Activated T-helper 9 cell treated with anti-CD3 and anti-CD28 coated beads, Interleukin-2, amount 50 U/mL, for 16 hours (primary cell): Measurements from ENCODE around the gene MYLK.

Source experiments
- DNase-seq: peaks from one replicate; pipeline ENCODE4 v3.0.0-alpha.2; 2020; ENCODE audit warnings: low read depth

MYLK gene

GRCh38 chr3:123769356-123769743, 114.8 kb downstream of the MYLK start:
- no peak for DNase-seq

DNA sequence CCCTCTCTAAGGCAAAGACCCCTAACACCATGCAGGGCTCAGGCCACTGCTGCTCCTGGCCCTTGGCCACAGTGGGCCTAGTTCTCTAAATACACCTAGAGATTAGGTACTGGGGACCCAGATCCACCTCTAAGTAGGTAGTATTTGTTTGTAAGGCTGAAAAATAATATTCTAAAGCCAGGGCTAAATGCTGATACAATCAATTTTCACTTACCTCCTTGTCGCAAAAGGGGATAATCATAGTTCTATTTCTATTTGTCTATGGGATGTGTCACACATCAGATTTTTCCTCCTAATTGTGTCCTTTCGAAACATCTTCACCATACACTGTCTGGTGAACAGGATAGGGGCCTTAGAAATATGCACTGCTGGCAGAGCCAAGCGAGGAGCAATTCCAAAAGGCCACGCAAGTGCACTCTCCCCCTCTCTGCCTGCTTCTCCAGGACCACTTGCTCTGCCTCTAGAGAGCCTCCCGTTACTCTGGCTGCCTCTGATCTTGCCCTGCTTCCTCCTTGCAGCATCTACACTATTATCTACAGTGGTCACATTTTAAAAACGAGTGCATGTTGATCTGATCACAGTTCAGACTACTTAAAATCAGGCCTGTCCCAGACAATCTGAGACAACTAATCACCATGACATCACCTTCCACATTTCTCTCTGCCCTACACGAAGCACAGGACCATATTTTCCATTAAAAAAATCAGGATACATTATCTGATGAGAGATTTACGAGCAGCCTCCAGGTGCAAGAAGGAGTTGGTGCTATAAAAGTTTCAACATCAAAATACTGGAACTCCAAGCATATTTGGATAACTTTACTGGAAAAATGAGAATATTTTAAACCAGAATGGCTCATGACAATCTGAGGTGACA, 115.4 kb downstream of the MYLK start:
- DNase-seq = no peak

DNA sequence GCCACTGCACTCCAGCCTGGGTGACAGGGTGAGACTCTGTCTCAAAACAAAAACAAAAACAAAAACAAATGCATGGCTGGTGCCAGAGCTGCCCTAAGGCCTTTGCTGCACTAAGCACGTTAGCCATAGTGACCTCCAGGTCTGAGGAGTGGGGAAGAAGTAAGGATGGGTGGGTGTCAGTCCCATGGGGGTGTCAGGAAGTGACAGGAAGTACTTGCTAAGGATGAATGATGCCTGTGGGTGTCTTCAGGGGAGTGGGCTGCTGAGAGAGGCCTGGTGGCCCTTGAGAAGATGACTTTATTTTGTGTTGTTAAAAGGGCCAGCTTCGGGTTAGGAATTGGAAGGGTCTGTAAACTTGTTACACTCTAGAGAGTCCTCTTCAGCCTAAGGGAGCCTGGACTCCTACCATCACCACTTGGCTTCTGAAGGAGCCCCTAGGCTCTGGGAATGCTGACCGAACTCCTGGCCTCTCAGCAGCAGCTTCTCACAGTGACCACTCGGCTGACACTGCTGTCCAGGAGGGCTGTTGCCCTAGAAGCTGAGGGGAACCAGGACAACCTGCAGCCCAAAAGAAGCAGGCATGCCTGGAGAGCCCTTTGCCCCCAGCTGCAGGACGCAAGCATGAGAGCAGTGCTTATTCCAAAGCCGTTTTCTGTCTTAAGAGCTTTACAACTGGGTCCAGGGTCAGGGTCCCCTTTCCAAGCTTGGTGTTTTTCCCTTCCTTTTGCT, 116.4 kb downstream of the MYLK start:
- no peak for DNase-seq

GRCh38 chr3:123767009-123767372, 117.1 kb downstream of the MYLK start:
- DNase-seq = no peak

DNA sequence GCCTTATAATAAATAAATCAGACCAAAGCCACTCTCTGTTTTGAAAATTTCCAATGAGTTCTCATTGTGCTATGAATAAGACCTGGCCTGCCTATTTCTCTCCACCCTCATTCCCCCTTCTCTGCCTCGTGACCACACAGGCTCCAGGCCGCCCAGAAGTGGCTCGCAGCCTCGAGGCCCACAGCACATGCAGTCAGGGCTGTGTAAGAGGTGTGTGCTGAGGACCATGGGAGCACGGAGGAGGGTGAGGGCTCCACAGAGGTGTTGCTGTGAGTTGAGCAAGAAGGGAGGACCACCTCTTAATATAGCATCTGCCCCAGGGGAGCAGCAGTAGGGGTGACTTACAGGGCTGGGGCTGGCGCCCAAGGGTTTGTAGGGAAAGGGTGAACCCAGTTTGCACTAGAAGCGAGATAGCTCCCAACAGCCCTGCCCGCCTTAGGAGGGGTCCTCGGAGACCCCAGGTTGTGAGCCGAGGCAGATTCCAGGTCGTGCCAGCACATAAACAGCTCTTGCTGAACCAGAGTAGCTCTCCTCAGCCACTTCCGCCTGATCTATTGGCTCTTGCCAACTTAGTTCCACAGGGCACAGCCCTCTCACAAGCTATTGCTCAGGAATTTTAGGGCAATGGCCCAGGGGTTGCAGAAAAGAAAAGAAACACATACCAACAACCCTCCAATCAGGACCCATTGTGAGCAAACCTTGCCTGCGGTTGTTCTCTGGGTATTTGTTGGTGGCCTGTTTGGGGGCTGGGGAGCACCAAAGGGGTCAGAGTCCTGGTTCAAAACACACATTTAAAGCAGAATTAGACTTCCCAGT, 117.7 kb downstream of the MYLK start:
- DNase-seq = no peak

DNA sequence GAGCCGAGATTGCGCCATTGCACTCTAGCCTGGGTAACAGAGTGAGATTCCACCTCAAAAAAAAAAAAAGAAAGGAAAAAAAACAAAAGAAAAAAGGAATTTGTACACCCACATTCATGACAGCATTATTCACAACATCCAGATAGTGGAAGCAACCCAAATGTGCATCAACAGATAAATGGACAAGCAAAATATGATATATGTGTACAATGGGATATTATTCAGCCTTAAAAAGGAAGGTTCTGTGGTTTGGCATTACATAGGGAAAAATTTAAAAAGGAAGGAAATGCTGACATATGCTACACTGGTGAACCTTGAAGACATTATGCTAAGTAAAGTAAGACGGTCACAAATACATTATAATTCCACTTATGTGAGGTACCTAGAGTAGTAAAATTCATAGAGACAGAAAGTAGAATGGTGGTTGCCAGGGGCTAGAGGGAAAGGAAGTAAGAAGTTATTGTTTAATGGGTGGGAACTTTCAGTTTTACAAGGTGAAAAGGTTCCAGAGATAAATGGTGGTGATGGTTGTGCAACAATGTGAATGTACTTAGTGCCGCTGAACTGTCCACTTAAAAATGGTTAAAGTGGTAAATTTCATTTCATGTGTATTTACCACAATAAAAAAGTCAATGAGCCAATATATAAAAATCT, 118.5 kb downstream of the MYLK start:
- no peak for DNase-seq

DNA sequence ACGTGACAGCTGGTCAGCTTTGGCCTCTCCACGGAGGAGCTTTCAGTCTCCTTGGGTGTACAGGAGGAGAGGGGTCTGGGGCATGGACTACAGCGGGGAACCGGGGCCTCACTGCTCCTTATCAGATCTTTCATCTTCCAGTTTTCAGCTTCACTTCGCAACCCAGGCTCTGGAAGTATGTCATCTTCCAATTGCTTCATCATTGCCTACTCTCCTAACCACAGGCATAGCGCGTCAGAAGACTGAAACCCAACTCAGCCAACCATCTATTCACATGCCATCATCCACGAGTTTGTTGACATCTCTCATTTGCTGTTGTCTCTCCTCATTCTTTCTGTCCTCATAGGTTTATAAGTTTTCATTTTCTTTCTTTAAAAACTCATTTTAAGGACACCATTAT, 119.5 kb downstream of the MYLK start:
- no peak for DNase-seq

GRCh38 chr3:123762805-123763204, 121.3 kb downstream of the MYLK start:
- no peak for DNase-seq

GRCh38 chr3:123760817-123761216, 123.3 kb downstream of the MYLK start:
- no peak for DNase-seq

DNA sequence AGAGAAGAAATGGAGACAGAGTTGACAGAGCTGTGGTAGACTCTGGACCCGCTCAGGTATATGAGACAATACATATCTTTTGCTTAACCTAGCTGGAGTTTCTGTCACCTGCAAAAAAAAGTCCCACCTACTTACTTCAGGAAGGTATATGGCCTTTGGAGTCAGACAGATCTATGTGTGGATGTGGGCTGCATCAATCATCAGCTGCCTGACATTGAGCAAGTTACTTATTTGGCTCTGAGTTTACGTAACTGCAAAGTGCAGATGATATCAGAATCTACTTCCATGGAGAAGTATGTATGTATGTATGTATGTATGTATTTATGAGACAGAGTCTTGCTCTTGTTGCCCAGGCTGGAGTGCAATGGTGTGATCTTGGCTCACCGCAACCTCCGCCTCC, 124.3 kb downstream of the MYLK start:
- no peak for DNase-seq

GRCh38 chr3:123759311-123759710, 124.8 kb downstream of the MYLK start:
- no peak for DNase-seq

GRCh38 chr3:123758081-123758564, 126.0 kb downstream of the MYLK start:
- no peak for DNase-seq

DNA sequence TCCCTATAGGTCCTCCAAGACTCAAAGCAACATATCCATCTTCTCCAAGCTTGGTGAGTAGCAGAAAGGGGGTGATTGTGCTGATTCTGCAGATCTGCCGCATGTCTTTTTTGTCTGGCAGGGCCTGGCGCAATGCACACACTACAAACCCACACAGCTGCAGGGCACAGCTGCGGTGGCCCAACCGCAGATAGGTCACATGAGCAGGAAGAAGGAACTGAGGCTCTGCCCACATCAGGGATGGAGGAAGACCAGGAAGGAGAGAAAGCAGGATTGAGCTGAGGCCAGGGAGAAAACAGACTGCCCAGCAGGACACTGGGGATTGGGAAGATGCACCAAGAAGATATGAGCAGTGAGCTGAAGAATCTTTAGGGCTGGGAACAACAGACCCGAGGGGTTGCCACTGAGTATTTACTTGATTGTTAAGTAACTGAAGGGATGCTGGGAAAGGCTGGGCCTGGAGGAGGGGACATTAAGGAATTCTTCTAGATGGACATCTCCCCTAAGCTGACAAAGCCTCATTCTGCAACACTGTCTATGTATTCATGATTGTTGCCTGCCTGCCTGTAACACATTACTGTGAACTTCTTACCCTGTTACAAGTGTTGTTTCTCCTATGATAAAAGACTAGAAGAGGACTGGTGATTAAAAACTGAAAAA, 126.7 kb downstream of the MYLK start:
- no peak for DNase-seq

GRCh38 chr3:123755501-123755900, 128.6 kb downstream of the MYLK start:
- no peak for DNase-seq

DNA sequence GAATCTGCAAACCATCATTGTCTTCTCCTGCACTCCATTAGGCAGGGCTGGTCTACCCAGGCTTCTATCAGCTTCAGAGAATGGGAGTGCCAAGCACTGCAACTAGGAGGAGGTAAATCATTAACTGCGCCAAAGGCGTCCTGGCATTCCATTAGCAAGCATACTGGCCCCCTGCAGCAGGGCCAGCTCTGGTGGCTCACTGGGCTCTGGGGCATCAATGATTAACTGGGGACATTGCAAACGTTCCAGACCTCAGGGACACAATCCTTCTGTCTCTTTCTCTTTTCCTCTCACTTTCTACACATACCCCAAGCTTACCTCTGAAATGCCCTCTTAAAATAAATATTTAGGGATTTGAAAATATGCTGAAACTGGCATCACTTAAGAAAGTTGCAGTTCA, 129.0 kb downstream of the MYLK start:
- no peak for DNase-seq

DNA sequence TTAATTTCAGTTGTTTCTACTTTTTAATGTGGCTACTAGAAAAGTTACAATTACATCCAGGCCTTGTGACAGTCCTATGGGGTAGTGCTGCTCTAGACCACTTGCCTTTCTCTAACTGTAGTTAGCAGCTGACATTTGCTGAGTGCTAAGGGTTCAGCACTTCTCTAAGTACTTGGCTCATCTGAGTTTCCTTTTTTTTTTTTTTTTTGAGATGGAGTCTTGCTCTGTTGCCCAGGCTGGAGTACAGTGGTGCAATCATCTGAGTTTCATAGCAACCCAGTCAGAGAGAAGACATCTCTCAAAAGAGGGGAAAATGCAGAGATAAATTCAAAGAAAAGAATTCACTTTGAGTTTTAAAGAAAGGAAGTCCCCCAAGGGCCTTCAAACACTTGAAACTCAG, 130.8 kb downstream of the MYLK start:
- DNase-seq = no peak

DNA sequence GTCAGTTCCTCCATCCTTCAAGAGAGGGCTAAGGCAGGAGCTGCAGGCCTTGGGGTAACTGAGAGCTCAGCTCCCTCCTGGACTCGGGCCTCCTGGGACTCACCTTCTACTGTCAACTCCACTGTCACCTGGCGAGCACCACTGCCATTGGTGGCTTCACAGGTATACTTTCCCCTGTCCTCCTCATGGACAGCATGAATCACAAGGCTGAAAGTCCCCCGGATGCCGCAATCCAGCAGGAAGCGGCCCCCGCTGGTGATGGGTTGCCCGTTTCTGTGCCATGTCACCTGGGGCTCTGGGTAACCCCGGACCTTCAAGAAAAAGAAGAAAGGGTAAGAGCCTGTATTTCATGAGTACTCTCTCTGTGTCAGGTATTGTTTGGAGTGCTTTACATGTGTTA, 131.9 kb downstream of the MYLK start:
- DNase-seq = no peak

GRCh38 chr3:123751433-123751832, 132.7 kb downstream of the MYLK start:
- no peak for DNase-seq

DNA sequence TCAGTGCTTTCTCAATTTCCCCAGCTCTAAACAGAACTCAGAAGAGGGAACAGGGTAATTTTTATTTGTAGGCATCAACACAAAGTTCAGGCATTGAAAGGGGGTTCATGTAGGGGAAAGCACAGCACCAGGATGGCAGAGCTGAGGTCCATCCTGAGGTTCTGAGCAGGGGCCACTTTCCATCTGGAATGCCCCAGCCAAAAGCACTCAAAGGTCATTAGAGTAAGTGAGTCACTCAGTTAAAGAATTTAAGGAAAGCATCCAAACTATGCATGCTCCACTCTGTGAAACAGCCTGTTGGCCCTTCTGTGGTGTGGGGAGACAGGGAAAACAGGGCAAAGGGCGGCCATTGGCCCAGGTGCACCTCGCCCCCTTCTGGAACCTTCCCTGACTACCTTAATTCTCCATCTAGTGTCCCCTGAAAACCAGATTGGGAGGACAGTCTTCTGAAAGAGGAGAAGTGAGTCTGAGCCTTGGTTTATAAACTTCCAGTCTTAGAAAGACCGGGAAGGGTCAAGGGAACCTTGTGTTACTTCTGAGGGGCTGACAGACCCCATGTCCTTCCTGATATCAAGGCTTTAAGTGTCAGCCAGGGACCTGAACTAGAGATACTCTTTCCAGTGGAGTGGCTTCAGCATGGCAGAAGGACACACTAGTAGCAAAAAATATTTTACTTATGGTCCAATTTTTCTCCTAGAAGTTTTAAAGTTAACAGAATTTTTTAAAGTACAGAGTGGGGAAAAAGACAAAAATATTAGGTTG, 133.3 kb downstream of the MYLK start:
- DNase-seq = no peak

- no peak for DNase-seq
Observed at GRCh38 chr3:123750209-123750608, 133.9 kb downstream of the MYLK start.

GRCh38 chr3:123749711-123750110, 134.4 kb downstream of the MYLK start:
- no peak for DNase-seq
